HG03342 (cell line): ENCODE results near the gene NUP214.

Experiments
- ATAC-seq: cut with Tn5 transposase; IDR thresholded peaks from one replicate; pipeline ENCODE4 v1.9.1; 2021; ENCODE audit warnings: mild to moderate bottlenecking, moderate library complexity; ENCODE audit not compliant: unreplicated experiment

NUP214 gene

GRCh38 chr9:131274674-131275331, 149.4 kb downstream of the NUP214 start:
- no peak for ATAC-seq

GRCh38 chr9:131275332-131276093, 150.1 kb downstream of the NUP214 start:
- no peak for ATAC-seq

GRCh38 chr9:131276094-131276888, 150.9 kb downstream of the NUP214 start, which contains the start of gene FAM78A:
Gene FAM78A (minus strand): TSS chr9:131276510. CDS start chr9:131276179, 331 bp downstream.
- ATAC-seq = no peak

- no peak for ATAC-seq
Measured at GRCh38 chr9:131276891-131277286, 151.5 kb downstream of the NUP214 start.

- peak; percentile 5 for ATAC-seq
Measured at GRCh38 chr9:131277287-131277909, 152.0 kb downstream of the NUP214 start.

GRCh38 chr9:131277910-131278701, 152.7 kb downstream of the NUP214 start:
- ATAC-seq = peak; percentile 32

- ATAC-seq = no peak
Measured at GRCh38 chr9:131278702-131279111, 153.3 kb downstream of the NUP214 start.

- no peak for ATAC-seq
Measured at GRCh38 chr9:131279196-131279862, 153.9 kb downstream of the NUP214 start.

- no peak for ATAC-seq
Measured at GRCh38 chr9:131279863-131280570, 154.6 kb downstream of the NUP214 start.

GRCh38 chr9:131280660-131281059, 155.3 kb downstream of the NUP214 start:
- ATAC-seq = no peak

GRCh38 chr9:131281119-131281965, 156.0 kb downstream of the NUP214 start:
- no peak for ATAC-seq

- no peak for ATAC-seq
Measured at GRCh38 chr9:131282175-131282574, 156.8 kb downstream of the NUP214 start.

- no peak for ATAC-seq
Measured at GRCh38 chr9:131282688-131283422, 157.5 kb downstream of the NUP214 start.
